GM21526 (cell line): ENCODE results near the gene GM2A.
A peak's percentile ranks its signal among the peaks of the same experiment; 100 is the strongest.
"Not testable (repeated sequence)": the region's sequence is repeated elsewhere in the genome, so short reads cannot be mapped to it uniquely, and the experiment has no call there.

Experiments
- ATAC-seq: cut with Tn5 transposase; IDR thresholded peaks from one replicate; pipeline ENCODE4 v1.9.1; 2021; ENCODE audit warnings: moderate library complexity; ENCODE audit not compliant: unreplicated experiment, low FRiP score

Gene GM2A

GRCh38 chr5:151251001-151251551, 1.9 kb upstream of the GM2A start:
- no peak for ATAC-seq

GRCh38 chr5:151251621-151252020, 1.4 kb upstream of the GM2A start:
- ATAC-seq = no peak

- ATAC-seq = no peak
Measured at GRCh38 chr5:151253605-151253950, 593 bp downstream of the GM2A start.

GRCh38 chr5:151254556-151254955, 1.6 kb downstream of the GM2A start:
- no peak for ATAC-seq

GRCh38 chr5:151254990-151255389, 2.0 kb downstream of the GM2A start:
- ATAC-seq = not testable (repeated sequence)

GRCh38 chr5:151255621-151256286, 2.8 kb downstream of the GM2A start:
- ATAC-seq = peak; percentile 40

- ATAC-seq = peak; percentile 31
Measured at GRCh38 chr5:151257731-151258181, 4.8 kb downstream of the GM2A start.

- no peak for ATAC-seq
Measured at GRCh38 chr5:151258201-151258611, 5.2 kb downstream of the GM2A start.

- ATAC-seq = no peak
Measured at GRCh38 chr5:151258816-151259215, 5.8 kb downstream of the GM2A start.

GRCh38 chr5:151259931-151260330, 6.9 kb downstream of the GM2A start:
- no peak for ATAC-seq

GRCh38 chr5:151262532-151262931, 9.5 kb downstream of the GM2A start:
- ATAC-seq = no peak

GRCh38 chr5:151264113-151264512, 11.1 kb downstream of the GM2A start:
- no peak for ATAC-seq

GRCh38 chr5:151267491-151268260, 14.7 kb downstream of the GM2A start:
- ATAC-seq = no peak

GRCh38 chr5:151270599-151270998, 17.6 kb downstream of the GM2A start:
- peak; percentile 79 for ATAC-seq

- no peak for ATAC-seq
Measured at GRCh38 chr5:151271336-151271735, 18.4 kb downstream of the GM2A start.

- no peak for ATAC-seq
Measured at GRCh38 chr5:151274666-151275065, 21.7 kb downstream of the GM2A start.

- no peak for ATAC-seq
Measured at GRCh38 chr5:151275803-151276202, 22.8 kb downstream of the GM2A start.

GRCh38 chr5:151278845-151279244, 25.9 kb downstream of the GM2A start:
- no peak for ATAC-seq

GRCh38 chr5:151280443-151280842, 27.5 kb downstream of the GM2A start:
- no peak for ATAC-seq

GRCh38 chr5:151281001-151281639, 28.1 kb downstream of the GM2A start:
- ATAC-seq = no peak

- ATAC-seq = no peak
Measured at GRCh38 chr5:151283120-151283825, 30.3 kb downstream of the GM2A start.
